Ovary (tissue), 3 donors: ENCODE data around the gene CRYBG1.

Experiments
- EP300 ChIP-seq: sonication (generic); formaldehyde crosslinking; IDR thresholded peaks from one replicate; pipeline ENCODE4 v1.6.1; 2017; ENCODE audit warnings: antibody characterized with exemption
- POLR2A ChIP-seq: fragments of 450-650 bp; IDR thresholded peaks from one replicate; pipeline ENCODE4 v1.6.1; 2017; ENCODE audit warnings: antibody characterized with exemption, mild to moderate bottlenecking, moderate library complexity
- TF ChIP-seq, protein P1 (sequence below), 3 donors: fragments of 450-650 bp in 2 of 3; fragments of 200-600 bp in 1 of 3; IDR thresholded peaks; one replicate each; pipeline versions ENCODE4 v1.5.1 to v1.8.0; 2016 to 2022; ENCODE audit warnings: antibody characterized with exemption in 3 of 3, mild to moderate bottlenecking in 1 of 3
- donor health status: DM: no; HTN: no; CAD: no.

DNA sequence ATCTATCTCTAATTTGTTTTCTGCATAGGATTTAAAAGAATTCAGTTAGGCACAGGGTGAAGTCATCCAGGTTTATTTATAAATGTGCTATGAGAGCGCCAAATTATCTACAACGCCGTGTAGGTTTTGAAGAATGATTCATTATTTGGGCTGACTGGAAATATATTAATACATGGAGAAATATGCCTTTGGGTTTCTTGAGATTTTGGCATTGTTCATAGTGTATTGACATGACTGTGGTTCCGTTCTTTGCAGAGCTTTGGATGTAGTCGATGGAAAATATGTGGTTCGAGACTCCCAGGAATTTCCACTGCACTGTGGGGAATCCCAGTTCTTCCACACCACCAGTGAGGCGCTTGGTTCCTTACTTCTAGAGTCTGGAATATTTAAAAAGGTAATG, 90.9 kb downstream of the CRYBG1 start:
- TF ChIP-seq, protein P1, sequence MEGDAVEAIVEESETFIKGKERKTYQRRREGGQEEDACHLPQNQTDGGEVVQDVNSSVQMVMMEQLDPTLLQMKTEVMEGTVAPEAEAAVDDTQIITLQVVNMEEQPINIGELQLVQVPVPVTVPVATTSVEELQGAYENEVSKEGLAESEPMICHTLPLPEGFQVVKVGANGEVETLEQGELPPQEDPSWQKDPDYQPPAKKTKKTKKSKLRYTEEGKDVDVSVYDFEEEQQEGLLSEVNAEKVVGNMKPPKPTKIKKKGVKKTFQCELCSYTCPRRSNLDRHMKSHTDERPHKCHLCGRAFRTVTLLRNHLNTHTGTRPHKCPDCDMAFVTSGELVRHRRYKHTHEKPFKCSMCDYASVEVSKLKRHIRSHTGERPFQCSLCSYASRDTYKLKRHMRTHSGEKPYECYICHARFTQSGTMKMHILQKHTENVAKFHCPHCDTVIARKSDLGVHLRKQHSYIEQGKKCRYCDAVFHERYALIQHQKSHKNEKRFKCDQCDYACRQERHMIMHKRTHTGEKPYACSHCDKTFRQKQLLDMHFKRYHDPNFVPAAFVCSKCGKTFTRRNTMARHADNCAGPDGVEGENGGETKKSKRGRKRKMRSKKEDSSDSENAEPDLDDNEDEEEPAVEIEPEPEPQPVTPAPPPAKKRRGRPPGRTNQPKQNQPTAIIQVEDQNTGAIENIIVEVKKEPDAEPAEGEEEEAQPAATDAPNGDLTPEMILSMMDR (IDR thresholded peaks at IDR 0.05), result no peak
- no peak for TF ChIP-seq EP300
- TF ChIP-seq POLR2A, result no peak
